ENCODE results near the gene PCNT.
A peak's percentile ranks its signal among the peaks of the same experiment; 100 is the strongest.

DNA sequence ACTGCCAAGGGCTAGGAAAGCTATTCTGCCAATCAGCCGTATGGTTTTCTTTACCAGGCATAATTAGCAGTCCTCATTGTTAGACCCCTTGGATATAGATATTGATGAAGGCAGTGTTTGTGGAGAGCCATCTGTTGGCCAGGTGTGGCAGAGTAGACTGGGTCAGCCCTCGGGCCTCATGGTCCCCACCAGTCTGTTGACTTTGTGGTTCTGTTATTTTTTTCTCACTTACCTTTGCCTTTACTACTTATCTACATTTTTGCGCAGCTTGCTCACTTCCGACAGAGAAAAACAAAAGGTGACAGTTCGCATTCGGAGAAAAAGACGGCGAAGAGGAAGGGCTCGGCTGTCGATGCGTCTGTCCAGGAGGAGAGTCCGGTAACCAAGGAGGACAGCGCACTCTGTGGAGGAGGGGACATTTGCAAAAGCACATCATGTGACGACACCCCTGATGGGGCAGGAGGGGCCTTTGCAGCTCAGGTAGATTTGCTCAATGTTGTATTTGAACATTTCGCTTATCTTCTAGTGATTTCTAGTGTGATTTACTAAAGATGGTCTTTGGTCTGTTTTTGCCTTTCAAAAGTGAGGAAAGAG, 2.3 kb downstream of the PCNT start:
- no peak for TF ChIP-seq SP1 (IDR thresholded peaks at IDR 0.05; ENCODE audit: low read depth, low read length)
- TF ChIP-seq POLR2AphosphoS5 (IDR thresholded peaks at IDR 0.05; ENCODE audit: low read depth, low read length) = no peak
- TF ChIP-seq, protein P1, sequence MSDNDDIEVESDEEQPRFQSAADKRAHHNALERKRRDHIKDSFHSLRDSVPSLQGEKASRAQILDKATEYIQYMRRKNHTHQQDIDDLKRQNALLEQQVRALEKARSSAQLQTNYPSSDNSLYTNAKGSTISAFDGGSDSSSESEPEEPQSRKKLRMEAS (IDR thresholded peaks at IDR 0.05) = no peak
- no peak; a peak in 1 of 4 replicates for TF ChIP-seq SIN3A (conservative IDR thresholded peaks at IDR 0.05 in 1 of 2, IDR thresholded peaks at IDR 0.05 in 1 of 2; ENCODE audit: low read depth in 1 of 2, low read length in 2 of 2)
- no peak for TF ChIP-seq RFX5 (IDR thresholded peaks at IDR 0.05; ENCODE audit: borderline replicate concordance, low read depth, low read length)
- no peak for TF ChIP-seq EP300 (IDR thresholded peaks at IDR 0.05; ENCODE audit: borderline replicate concordance in 1 of 2, low read depth in 2 of 2, low read length in 2 of 2)
- TF ChIP-seq, protein P2, sequence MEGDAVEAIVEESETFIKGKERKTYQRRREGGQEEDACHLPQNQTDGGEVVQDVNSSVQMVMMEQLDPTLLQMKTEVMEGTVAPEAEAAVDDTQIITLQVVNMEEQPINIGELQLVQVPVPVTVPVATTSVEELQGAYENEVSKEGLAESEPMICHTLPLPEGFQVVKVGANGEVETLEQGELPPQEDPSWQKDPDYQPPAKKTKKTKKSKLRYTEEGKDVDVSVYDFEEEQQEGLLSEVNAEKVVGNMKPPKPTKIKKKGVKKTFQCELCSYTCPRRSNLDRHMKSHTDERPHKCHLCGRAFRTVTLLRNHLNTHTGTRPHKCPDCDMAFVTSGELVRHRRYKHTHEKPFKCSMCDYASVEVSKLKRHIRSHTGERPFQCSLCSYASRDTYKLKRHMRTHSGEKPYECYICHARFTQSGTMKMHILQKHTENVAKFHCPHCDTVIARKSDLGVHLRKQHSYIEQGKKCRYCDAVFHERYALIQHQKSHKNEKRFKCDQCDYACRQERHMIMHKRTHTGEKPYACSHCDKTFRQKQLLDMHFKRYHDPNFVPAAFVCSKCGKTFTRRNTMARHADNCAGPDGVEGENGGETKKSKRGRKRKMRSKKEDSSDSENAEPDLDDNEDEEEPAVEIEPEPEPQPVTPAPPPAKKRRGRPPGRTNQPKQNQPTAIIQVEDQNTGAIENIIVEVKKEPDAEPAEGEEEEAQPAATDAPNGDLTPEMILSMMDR (IDR thresholded peaks at IDR 0.05; ENCODE audit: control extremely low read depth in 1 of 3, insufficient read depth in 1 of 3, low read depth in 1 of 3, low read length in 3 of 3) = peak in 2 of 3 experiments; percentile 3 to 37; a peak in 2 of 4 replicates
